K562 treated with DMSO at 1 percent for 48 hours (cell line): ENCODE data around the gene CCL2. TPM values are rescaled to one million over a fixed set of nuclear protein-coding genes. Genes with fewer than 3 reads are reported as not detected.

Experiments
- total RNA-seq: library from RNA; unstranded; fragments of 300-600 nt; gene quantifications from 2 replicates; pipeline ENCODE4 v1.2.3, GENCODE V29; 2022; ENCODE audit warnings: low replicate concordance; ENCODE audit errors: extremely low read depth

The CCL2 gene
- total RNA-seq, result not detected in 2 replicates

DNA sequence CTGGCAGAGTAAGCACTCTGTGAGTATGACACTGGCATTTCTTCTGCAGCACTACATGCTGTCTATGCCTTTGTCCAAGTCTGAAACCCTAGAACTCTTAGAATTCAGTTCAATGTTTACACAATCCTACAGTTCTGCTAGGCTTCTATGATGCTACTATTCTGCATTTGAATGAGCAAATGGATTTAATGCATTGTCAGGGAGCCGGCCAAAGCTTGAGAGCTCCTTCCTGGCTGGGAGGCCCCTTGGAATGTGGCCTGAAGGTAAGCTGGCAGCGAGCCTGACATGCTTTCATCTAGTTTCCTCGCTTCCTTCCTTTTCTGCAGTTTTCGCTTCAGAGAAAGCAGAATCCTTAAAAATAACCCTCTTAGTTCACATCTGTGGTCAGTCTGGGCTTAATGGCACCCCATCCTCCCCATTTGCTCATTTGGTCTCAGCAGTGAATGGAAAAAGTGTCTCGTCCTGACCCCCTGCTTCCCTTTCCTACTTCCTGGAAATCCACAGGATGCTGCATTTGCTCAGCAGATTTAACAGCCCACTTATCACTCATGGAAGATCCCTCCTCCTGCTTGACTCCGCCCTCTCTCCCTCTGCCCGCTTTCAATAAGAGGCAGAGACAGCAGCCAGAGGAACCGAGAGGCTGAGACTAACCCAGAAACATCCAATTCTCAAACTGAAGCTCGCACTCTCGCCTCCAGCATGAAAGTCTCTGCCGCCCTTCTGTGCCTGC is at the start of gene CCL2:
CCL2 (plus strand) TSS at position 635 of the 730 bp plus-strand sequence; CDS start at position 700, 65 bp downstream.

DNA sequence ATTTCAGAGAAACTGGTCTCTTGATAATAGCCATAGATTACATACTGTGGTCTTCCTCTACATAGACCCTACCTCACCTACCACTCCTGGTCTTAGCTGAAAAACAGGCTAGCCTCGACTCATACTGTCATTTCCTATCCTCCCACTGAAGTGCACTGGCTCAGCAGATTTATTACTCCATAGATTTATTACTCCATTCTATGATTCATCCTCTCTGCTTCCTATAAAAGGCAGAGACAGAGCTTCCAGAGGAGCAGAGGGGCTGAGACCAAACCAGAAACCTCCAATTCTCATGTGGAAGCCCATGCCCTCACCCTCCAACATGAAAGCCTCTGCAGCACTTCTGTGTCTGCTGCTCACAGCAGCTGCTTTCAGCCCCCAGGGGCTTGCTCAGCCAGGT is 14.9 kb downstream of the CCL2 start, which contains the start of gene CCL7:
CCL7 (plus strand) TSS at position 253 of the 400 bp plus-strand sequence; CDS start at position 323, 70 bp downstream.

DNA sequence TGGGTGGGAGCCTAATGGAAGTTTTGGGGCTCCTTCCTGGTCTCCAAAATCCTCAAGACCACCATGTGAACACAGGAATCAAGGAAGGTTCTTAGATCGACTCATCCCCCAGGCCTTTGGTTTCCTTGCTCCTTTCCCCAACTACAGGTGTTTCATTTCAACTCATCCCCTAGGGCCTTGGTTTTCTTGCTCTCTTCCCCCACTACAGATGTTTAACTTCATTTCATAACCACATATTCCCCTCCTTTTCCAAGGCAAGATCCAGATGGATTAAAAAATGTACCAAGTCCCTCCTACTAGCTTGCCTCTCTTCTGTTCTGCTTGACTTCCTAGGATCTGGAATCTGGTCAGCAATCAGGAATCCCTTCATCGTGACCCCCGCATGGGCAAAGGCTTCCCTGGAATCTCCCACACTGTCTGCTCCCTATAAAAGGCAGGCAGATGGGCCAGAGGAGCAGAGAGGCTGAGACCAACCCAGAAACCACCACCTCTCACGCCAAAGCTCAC is 30.3 kb downstream of the CCL2 start, which contains the start of gene CCL11:
CCL11 (plus strand) TSS at position 457 of the 507 bp plus-strand sequence. CDS start 67 bp downstream, outside the sequence.

Other genes with a start within 250 kb of the CCL2 start
- gene CCL7, start 14.9 kb downstream of the CCL2 start, total RNA-seq, result not detected in 2 replicates
- not detected in 2 replicates for gene CCL11, start 30.5 kb downstream of the CCL2 start, total RNA-seq
- not detected in 2 replicates for gene CCL8, start 64.2 kb downstream of the CCL2 start, total RNA-seq
- gene CCL13, start 101.2 kb downstream of the CCL2 start, total RNA-seq, result not detected in 2 replicates
- not detected in 2 replicates for gene CCL1, start 107.9 kb downstream of the CCL2 start, total RNA-seq